ENCODE results near the gene TMEM229B.

Gene TMEM229B

DNA sequence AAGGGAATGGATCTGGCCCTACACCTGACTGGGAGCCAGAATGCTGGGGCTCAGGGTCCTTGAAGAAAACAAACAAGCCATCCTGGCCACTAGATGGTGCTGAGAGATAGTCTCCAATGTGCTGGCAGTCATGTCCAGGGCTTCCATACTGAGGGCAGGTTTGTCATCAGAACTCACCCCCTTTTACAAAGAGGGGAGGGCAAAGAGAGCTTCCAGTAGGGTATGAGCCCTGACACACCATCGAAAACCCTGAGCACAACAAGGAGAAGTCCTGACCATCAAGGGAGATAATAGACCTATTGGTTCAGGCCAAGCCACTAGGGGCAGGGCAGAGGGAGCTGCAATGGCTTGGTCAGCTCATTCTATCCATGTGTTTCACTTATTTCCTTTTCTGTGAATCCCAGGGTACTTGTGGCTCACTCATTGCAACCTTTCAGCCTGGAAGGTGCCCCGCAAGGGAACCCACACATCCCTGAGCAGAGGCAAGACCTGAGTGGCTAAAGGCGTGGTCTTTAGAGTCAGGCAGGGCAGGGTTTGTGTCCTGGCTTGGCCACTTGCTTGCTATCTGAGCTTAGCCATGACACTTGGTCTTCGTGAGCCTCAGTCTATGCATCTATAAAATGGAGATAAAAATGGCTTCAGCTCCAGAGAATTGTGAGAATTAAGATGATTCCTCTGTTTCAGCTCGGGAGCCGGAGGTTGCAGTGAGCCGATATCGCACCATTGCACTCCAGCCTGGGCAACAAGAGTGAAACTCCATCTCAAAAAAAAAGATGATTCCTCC lies 38.3 kb upstream of the TMEM229B start:
- peak; percentile 53 for DNase-seq
- Histone ChIP-seq H3K4me2 (ENCODE audit: insufficient read depth, low read length) (no peak overlapping the region), H3K4me1 (ENCODE audit: insufficient read depth, low read length) (no peaks in the 10 kb centered on the region), H2AFZ (ENCODE audit: low read depth, low read length) (no peak overlapping the region), H4K20me1 (ENCODE audit: insufficient read depth, low read length) (no peaks in the 10 kb centered on the region), H3K9me3 (ENCODE audit: insufficient read depth, low read length, severe bottlenecking) (no peaks in the 10 kb centered on the region), H3K9ac (ENCODE audit: low read depth, low read length) (no peak overlapping the region), H3K4me3 (ENCODE audit: low read depth in 1 of 2, low read length in 2 of 2) (no peak overlapping the region), H3K27me3 (ENCODE audit: insufficient read depth, low read length, poor library complexity) (peaks cover 54% of the 10 kb centered on the region), H3K79me2 (ENCODE audit: insufficient read depth, low read length) (no peaks in the 10 kb centered on the region), H3K27ac (ENCODE audit: low read length) (no peak overlapping the region), H3K36me3 (ENCODE audit: insufficient read depth, low read length) (no peaks in the 10 kb centered on the region)
- peak; percentile 89 for ATAC-seq (ENCODE audit: insufficient read depth, low read depth)
- TF ChIP-seq EZH2 (IDR thresholded peaks at IDR 0.05; ENCODE audit: borderline replicate concordance, low read depth, low read length, severe bottlenecking): no peak
- TF ChIP-seq, protein P1, sequence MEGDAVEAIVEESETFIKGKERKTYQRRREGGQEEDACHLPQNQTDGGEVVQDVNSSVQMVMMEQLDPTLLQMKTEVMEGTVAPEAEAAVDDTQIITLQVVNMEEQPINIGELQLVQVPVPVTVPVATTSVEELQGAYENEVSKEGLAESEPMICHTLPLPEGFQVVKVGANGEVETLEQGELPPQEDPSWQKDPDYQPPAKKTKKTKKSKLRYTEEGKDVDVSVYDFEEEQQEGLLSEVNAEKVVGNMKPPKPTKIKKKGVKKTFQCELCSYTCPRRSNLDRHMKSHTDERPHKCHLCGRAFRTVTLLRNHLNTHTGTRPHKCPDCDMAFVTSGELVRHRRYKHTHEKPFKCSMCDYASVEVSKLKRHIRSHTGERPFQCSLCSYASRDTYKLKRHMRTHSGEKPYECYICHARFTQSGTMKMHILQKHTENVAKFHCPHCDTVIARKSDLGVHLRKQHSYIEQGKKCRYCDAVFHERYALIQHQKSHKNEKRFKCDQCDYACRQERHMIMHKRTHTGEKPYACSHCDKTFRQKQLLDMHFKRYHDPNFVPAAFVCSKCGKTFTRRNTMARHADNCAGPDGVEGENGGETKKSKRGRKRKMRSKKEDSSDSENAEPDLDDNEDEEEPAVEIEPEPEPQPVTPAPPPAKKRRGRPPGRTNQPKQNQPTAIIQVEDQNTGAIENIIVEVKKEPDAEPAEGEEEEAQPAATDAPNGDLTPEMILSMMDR (IDR thresholded peaks at IDR 0.05; ENCODE audit: borderline replicate concordance, extremely low read depth, low read length, poor library complexity, severe bottlenecking): peak; percentile 73

DNA sequence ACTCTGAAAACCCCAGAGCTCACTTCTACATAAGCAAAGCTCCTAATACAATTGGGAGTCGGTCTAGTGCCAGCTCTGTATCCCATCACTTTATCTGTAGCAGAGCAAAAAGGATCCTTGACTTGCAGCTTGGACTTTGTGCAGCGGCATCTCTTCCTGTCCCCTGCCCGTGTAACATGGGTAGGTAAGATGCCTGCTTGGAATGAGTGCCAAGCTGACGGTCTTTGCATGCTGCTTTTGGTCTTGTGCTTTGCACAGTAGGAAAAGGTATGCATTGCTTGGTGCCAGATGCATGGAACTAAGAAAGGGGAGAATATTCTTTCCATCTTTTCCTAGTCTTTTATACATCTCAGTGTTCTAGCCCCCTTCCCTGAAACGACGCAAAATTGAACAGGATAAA lies 37.7 kb upstream of the TMEM229B start:
- Histone ChIP-seq H3K4me1 (ENCODE audit: insufficient read depth, low read length) (no peaks in the 10 kb centered on the region), H3K79me2 (ENCODE audit: insufficient read depth, low read length) (no peaks in the 10 kb centered on the region), H3K4me2 (ENCODE audit: insufficient read depth, low read length) (no peak overlapping the region), H3K36me3 (ENCODE audit: insufficient read depth, low read length) (no peaks in the 10 kb centered on the region), H3K9ac (ENCODE audit: low read depth, low read length) (no peak overlapping the region), H3K27ac (ENCODE audit: low read length) (no peak overlapping the region), H3K4me3 (ENCODE audit: low read depth in 1 of 2, low read length in 2 of 2) (no peak overlapping the region), H4K20me1 (ENCODE audit: insufficient read depth, low read length) (no peaks in the 10 kb centered on the region), H2AFZ (ENCODE audit: low read depth, low read length) (no peak overlapping the region), H3K9me3 (ENCODE audit: insufficient read depth, low read length, severe bottlenecking) (no peaks in the 10 kb centered on the region), H3K27me3 (ENCODE audit: insufficient read depth, low read length, poor library complexity) (peaks cover 49% of the 10 kb centered on the region)
- ATAC-seq (ENCODE audit: insufficient read depth, low read depth): no peak
- TF ChIP-seq EZH2 (IDR thresholded peaks at IDR 0.05; ENCODE audit: borderline replicate concordance, low read depth, low read length, severe bottlenecking): no peak
- TF ChIP-seq, protein P1 (IDR thresholded peaks at IDR 0.05; ENCODE audit: borderline replicate concordance, extremely low read depth, low read length, poor library complexity, severe bottlenecking): no peak
- DNase-seq: no peak

DNA sequence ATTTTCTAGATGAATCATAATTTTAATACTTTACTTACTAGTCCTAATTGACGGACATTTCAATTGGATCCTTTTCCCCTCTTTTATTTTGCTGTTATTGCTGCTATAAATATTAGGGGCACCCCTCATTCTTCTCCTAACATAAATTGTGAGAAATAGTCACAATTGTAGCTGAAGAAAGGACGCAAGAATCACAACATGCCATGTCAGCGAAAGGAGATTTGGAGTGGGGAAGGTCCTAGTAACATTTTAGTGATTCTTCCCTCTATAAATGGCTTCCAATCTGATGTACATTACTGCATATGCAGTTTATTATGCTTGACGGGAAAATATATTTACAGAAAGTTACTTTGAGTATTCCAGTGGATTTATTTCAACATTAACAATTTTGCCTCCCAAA lies 36.9 kb upstream of the TMEM229B start:
- ATAC-seq (ENCODE audit: insufficient read depth, low read depth) (no peak), DNase-seq (no peak)
- Histone ChIP-seq H3K36me3 (ENCODE audit: insufficient read depth, low read length) (no peaks in the 10 kb centered on the region), H3K4me2 (ENCODE audit: insufficient read depth, low read length) (no peak overlapping the region), H3K9ac (ENCODE audit: low read depth, low read length) (no peak overlapping the region), H3K4me1 (ENCODE audit: insufficient read depth, low read length) (no peaks in the 10 kb centered on the region), H4K20me1 (ENCODE audit: insufficient read depth, low read length) (no peaks in the 10 kb centered on the region), H2AFZ (ENCODE audit: low read depth, low read length) (no peak overlapping the region), H3K27me3 (ENCODE audit: insufficient read depth, low read length, poor library complexity) (peaks cover 50% of the 10 kb centered on the region), H3K27ac (ENCODE audit: low read length) (no peak overlapping the region), H3K4me3 (ENCODE audit: low read depth in 1 of 2, low read length in 2 of 2) (no peak overlapping the region), H3K9me3 (ENCODE audit: insufficient read depth, low read length, severe bottlenecking) (no peaks in the 10 kb centered on the region), H3K79me2 (ENCODE audit: insufficient read depth, low read length) (no peaks in the 10 kb centered on the region)
- no peak for TF ChIP-seq EZH2 (IDR thresholded peaks at IDR 0.05; ENCODE audit: borderline replicate concordance, low read depth, low read length, severe bottlenecking)
- TF ChIP-seq, protein P1 (IDR thresholded peaks at IDR 0.05; ENCODE audit: borderline replicate concordance, extremely low read depth, low read length, poor library complexity, severe bottlenecking): no peak

Measured in DND-41 (cell line).